Hypothalamus (tissue), 51 donors: ENCODE results near the gene PDE6G.

ENCODE experiments used
- DNase-seq, 51 donors: peaks; one replicate each; lab custom pipeline; 2025; lab: John Stamatoyannopoulos, UW

PDE6G gene

DNA sequence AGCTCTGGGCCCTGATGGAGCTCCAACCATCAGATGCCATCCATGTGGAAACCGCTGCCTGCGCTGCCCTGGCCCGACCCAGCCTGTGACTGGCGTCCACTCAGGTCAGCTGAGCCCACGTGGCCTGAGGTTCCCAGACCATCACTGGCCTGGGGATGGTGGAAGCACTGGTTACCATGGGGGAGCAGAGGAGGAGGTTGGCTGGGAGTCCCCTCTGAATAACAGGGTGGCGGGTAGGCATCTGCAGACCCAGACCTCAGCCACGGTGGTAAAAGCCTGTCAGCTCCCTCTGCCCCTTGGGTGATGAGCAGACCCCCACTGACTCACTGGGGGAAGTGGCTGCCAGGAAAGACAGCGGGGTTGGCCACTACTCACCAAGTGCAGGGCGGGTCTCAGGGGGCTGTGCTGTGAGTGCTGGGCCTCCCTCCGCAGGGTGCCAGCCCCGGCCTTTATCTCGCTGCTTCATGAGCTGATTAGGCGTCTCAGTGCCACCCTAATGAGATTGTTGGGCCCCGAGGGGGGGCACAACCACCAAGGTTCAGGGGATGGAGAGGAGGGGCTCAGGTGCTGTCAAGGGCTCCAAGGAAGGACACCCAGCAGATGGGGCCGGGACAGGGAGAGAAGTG is at the start of gene PDE6G:
Gene PDE6G (minus strand): TSS at position 425 of the 626 bp plus-strand sequence. CDS start 3,237 bp downstream, outside the sequence.
- DNase-seq, result no peak

DNA sequence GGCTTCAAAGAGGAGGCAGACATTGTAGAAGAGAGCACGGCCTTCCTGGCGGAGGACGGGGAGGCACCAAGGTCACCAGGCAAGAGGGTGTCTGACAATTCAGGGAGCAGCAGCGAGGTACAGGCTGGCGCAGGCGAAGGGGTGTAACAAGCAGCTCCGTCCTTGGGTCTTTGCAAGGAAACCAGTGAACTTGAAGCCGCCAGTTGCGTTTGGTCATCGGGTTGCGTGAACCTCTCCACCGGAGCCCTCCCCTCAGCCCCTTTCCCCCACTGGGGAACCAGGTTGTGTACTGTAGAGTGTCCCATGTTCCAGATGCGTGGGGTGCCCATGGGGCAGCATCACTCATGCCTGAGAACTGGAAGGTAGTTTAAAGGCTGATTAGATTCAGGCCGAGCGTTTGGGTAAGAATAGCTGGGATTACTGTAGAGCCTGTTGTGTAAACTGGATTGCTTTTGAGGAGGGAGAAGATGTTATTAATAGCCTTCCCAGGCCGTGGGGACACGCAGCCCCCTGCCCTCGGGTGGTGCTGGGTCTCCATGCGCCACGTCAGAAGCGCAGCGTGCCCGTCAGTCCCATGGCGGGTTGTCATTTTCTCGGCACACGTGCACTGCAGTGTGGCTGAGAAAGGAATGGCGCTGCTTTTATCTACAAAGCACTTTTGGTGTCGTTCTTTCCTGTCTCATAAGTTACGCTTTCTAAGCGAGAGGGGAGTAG is 49.3 kb upstream of the PDE6G start:
- no peak for DNase-seq

DNA sequence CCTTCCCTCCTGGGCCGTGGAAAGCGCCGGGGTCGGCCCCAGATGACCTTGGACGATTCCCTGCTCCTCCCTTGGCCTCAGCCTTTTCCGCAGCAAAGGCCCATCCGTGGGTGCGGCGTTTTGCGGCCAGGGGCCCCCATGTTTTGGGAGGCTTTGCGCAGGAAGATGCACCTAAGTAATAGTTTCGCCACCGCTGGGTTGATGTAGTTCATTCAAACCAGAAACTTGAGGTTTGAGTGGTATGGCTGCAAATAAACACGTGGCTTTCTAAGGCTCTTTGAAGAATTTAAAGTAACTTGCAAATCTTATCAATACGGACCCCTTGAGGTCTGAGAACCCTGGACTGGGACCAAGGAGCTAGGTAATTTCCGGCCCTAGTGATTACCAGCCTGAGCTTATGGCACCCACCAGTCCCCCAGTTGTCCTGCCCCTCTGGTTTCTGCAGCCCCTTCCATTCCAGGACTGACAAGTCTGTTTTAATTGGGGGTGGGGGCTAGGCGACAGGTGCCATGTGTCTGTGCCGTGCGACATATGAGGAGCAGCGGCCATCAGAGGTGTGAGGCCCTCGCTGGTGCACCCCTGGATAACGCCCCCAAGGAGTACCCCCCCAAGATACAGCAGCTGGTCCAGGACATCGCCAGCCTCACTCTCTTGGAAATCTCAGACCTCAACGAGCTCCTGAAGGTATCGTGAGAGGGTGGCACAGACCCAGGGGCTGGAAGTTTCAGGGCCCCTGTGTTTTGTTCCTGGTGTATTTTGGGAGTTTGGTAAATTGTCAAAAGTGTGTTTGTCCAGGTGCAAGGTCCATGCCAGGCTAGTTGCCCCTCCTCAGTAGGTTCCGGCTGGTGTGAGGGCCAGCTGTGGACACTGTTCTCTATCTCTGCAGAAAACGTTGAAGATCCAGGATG is 47.7 kb upstream of the PDE6G start:
- no peak for DNase-seq

DNA sequence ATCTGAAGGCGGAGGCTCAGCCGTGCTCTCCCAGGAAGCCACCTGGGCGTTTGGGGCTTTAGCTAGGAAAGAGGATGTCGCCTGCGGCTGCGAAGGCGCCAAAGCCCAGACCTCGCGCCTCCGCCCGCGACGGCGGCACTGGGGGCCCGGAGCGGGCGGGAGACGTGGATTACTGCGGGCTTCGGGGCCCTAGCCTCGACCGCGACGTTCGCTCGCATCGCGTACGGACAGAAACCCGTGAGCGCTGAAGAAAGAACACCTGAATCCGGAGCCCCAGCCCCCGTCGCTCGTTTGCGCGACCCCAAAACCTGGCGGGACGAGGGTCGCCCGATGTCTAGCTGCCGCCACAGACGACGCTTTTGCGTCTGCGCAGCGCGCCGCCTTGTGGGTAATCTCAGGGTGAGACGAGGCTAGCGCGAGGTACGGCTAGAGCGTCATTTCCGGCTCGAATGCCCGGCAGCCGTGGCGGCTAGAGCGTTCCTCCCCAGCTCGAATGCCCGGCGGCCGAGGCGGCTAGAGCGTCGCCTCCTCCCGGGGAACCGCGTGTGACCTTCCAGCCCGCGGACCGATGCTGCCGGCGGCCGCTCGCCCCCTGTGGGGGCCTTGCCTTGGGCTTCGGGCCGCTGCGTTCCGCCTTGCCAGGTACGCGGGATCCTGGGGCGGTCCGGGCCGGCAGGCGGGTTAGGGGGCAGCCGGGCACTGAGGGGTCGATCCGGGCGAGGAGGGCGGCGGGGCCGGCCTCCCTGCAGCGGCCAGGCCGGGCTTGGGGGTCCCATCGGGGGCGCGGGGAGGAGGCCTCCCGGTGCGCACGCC is 46.8 kb upstream of the PDE6G start, which contains the start of gene MRPL12:
Gene MRPL12 (plus strand): TSS at position 434 of the 813 bp plus-strand sequence. CDS start 135 bp downstream, at position 569.
- DNase-seq, result peak; percentile 44 to 98 (median 91)

DNA sequence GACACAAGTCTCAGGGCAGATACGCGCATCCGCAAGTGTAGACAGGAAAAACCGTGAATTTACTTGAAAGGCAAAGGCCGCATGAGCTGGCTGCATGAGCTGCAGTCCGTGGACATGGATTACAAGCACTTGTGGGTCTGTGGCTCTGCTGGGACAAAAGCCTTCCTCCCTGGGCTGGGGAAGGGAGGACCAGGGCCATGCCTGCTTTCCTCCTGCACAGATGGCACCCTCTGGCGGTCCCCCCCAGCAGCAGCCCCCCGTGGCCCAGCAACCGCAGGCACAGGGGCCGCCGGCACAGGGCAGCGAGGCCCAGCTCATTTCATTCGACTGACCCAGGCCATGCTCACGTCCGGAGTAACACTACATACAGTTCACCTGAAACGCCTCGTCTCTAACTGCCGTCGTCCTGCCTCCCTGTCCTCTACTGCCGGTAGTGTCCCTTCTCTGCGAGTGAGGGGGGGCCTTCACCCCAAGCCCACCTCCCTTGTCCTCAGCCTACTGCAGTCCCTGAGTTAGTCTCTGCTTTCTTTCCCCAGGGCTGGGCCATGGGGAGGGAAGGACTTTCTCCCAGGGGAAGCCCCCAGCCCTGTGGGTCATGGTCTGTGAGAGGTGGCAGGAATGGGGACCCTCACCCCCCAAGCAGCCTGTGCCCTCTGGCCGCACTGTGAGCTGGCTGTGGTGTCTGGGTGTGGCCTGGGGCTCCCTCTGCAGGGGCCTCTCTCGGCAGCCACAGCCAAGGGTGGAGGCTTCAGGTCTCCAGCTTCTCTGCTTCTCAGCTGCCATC is 45.1 kb upstream of the PDE6G start:
- no peak for DNase-seq

DNA sequence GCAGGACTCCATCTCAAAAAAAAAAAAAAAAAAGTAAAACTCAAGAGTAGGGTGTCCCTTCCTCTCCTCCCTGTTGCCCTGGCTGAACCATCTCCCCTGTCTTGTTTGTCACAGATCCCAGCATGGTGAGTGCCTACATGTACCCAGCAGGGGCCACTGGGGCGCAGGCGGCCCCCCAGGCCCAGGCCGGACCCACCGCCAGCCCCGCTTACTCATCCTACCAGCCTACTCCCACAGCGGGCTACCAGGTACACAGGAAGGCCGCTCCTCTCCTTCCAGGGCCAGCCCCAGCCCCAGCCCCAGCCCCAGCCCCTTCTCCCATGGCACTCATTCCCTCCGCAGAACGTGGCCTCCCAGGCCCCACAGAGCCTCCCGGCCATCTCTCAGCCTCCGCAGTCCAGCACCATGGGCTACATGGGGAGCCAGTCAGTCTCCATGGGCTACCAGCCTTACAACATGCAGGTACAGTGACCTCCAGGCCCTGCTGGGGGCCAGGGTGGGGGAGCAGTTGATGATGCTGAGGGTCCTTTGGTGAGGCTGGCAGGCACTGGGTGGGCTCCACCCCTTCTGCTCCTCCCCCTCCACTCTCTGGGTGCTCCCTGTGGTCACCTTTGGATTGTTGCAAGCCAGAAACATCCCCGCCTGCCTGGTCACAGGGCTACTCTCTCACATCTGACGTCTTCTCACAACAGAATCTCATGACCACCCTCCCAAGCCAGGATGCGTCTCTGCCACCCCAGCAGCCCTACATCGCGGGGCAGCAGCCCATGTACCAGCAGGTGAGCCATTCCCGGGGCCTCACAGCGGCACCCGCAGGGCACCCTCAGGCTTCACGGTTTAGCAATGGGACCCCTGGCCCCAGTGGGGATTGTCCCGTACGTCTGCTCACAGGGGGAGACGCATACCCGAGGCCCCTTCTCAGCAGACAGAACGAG is 44.3 kb upstream of the PDE6G start:
- DNase-seq, result no peak

DNA sequence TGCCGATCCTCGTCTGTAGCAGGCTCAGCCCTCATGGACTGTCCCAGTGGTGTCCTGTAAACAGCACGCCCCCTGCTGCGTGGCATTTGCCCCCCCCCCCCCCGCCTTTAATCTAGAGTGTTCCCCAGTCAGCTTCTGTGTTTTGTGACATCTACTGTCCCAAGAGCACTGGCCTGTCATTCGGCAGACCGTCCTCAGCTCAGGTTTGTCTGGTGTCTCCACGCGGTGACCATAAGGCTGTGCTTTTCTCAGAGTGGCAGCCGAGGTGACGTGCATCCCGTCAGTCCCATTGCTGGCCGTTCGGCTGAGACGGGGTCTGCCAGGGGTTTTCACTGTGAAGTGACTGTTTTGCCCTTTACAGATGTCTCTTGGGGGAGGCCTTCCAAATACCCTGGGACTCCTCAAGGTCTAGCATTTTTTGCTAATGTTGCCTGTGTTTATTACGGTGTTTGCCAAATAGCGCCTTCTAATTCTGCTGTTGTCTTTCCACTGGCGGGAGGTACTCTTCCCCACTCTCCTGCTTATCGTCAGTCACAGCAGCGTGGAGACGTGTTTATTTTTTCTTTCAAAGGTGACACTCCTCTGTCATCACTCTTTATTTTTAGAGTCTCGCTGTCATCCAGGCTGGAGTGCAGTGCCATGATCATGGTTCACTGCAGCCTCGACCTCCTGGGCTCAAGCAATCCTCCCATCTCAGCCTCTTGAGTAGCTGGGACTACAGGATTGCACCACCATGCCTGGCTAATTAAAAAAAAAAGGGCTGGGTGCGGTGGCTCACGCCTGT is 41.1 kb upstream of the PDE6G start:
- DNase-seq, result no peak

DNA sequence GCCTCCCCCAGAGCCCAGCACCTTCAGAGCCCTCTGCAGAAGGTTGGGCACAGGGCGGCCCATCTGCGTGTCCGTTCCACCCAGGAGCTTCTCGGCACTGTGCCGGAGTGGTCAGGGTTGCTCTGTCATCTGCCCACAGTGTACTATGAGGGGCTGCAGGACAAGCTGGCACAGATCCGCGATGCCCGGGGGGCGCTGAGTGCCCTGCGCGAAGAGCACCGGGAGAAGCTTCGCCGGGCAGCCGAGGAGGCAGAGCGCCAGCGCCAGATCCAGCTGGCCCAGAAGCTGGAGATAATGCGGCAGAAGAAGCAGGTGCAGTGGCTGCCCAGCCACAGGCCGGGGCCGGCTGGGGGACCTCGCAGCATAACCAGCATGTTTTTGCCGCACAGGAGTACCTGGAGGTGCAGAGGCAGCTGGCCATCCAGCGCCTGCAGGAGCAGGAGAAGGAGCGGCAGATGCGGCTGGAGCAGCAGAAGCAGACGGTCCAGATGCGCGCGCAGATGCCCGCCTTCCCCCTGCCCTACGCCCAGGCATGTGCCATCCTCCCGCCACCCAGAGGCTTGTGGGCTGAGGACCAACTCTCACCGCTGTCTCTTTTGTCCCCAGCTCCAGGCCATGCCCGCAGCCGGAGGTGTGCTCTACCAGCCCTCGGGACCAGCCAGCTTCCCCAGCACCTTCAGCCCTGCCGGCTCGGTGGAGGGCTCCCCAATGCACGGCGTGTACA is 40.0 kb upstream of the PDE6G start:
- DNase-seq, result no peak

DNA sequence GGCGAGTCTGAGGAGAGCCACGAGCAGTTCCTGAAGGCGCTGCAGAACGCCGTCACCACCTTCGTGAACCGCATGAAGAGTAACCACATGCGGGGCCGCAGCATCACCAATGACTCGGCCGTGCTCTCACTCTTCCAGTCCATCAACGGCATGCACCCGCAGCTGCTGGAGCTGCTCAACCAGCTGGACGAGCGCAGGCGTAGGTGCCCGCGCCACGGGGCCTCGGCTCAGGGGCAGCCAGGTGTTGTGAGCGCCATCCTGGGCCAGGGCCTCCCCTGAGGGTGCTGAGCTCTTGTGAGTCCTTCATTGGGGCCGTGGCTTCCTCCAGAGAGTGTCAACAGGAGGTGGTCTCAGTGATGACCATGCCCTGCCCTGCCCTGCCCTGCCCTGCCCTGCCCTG is 39.5 kb upstream of the PDE6G start:
- no peak for DNase-seq

DNA sequence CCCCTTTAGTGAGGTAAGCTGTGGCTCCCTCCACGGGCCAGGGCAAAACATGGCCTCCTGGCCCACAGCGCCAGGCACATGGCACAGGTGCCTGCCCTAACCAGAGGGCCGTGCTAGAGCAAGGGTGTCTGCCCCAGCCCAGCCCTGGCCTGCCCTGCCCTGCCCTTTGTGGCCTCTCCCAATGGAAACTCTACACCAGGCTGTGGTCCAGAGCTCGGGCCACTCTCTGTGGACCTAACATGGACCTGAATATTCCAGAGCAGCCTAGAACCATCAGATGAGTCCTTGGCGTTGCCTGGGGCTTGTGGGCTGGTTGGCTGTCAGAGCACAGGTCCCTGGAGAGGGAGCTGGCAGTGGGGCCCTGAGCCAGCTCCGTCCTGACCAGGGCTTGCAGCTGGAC is 38.9 kb upstream of the PDE6G start:
- DNase-seq, result no peak

DNA sequence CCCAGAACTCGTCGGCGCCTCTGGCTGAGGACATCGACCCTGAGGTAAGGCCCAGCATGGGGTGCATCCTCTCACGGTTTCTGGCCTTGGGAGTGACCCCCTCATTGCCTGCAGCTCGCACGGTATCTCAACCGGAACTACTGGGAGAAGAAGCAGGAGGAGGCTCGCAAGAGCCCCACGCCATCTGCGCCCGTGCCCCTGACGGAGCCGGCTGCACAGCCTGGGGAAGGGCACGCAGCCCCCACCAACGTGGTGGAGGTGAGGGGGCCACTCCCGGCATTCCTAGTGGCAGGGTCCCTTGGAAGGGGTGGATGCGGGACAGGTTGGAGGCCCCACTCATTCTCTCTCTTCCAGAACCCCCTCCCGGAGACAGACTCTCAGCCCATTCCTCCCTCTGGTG is 38.5 kb upstream of the PDE6G start:
- DNase-seq, result no peak

DNA sequence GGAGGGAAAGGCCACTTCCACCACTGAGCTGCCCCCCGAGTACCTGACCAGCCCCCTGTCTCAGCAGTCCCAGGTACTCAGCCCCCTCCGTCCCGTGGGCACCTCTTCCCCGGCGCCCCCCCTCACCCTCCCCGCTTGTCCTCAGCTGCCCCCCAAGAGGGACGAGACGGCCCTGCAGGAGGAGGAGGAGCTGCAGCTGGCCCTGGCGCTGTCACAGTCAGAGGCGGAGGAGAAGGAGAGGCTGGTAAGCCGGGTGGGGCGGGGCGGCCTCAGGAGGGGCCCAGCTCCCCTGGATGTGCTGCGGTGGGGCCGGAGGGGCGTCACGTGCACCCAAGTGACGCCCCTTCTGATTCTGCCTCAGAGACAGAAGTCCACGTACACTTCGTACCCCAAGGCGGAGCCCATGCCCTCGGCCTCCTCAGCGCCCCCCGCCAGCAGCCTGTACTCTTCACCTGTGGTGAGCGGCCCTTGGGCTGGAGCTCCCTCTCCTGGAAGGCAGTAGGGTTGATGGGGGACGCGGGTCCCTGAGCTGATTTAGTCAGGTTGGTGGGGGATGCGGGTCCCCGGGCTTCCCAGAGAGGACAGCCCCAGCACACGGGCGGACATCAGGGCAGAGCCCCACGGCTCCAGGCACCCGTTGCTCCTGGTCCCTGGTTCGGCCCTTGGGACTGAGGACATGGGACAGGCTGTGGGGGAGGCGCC is 37.3 kb upstream of the PDE6G start:
- DNase-seq, result no peak

DNA sequence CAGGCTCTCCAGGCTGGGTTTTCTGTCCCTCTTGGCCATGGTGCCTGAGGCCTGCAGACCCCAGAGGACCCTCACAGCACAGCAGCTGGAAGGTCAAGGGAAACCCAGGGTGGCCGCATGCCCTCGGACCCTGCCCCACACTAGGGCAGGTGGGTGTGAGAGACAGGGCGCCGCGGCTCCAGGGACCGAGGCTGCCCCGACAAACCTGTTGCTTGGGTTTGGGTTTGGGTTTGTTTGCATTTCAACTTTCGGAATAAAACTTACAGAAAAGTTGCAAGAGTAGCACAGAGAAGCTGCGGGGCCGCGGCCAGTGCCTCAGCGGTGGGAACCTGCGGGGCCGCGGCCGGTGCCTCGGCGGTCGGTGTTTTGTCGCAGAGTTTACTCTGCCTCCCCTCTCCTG is 35.3 kb upstream of the PDE6G start:
- no peak for DNase-seq

DNA sequence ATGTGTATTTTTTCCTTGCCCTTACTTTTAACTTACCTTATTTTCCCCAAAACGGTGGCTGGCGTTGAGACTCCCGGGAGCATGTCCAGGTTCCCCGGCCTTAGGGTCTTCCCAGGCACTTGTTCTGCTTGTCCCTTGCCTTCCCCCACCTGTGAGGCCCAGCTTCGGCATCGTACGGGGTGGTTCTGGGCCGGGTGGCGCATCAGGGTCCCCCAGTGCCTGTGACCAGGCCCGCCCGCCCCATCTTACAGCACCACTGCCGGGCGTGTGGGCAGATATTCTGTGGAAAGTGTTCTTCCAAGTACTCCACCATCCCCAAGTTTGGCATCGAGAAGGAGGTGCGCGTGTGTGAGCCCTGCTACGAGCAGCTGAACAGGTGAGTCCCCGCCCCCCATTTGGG is 34.9 kb upstream of the PDE6G start:
- DNase-seq, result no peak

DNA sequence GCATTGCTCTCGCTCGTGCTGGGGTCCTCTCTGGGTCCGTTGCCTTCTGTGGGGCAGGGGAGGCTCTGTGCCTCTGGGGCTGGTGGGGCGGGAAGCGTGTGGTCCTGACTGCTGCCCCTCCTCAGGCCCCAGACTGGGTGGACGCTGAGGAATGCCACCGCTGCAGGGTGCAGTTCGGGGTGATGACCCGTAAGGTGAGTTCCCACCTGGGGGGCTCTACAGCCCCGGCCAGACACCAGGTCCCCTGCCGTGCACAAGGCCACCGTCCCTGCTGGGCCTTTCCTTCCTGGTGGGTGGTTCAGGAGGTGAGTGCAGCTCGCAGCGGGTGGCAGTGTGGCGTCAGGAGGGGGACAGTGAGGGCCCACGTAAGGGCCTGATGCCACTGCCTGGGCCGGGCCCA is 34.2 kb upstream of the PDE6G start:
- no peak for DNase-seq

DNA sequence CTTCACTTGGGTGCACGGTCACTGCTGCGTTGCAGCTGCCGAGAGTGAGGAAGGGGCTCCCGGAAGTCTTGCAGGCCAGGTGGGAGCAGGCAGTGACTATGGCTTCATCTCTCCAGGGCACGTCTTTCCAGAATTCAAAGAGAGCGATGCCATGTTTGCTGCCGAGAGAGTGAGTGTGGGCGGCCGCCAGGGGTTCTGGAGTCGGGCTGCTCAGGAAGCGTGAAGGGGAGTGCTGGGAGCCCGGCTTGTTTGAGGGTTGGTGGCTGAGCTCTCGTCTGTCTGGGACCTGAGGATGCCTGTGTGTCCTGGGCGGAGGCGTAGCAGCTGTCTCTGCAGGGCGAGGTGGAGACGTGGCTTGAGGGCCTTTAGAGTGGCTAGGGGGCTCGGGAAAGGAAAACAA is 33.7 kb upstream of the PDE6G start:
- DNase-seq, result no peak
